Colonic mucosa (tissue), 4 donors: ENCODE data around the gene CALB2. TPM values are rescaled to one million over a fixed set of nuclear protein-coding genes. Genes with fewer than 3 reads are reported as not detected.
"Not testable (repeated sequence)": the region's sequence is repeated elsewhere in the genome, so short reads cannot be mapped to it uniquely, and the experiment has no call there.

Experiments used
- DNase-seq: peaks from one replicate; pipeline ENCODE4 v3.0.0-alpha.2; 2020
- H3K27ac ChIP-seq: fragments of 200-600 bp; one replicate; pipeline ENCODE4 v1.8.0; 2021
- H3K27me3 ChIP-seq: fragments of 200-600 bp; one replicate; pipeline ENCODE4 v1.8.0; 2021
- H3K36me3 ChIP-seq: fragments of 200-600 bp; one replicate; pipeline ENCODE4 v1.8.0; 2021
- H3K4me1 ChIP-seq: fragments of 200-600 bp; one replicate; pipeline ENCODE4 v1.8.0; 2021; ENCODE audit warnings: mild to moderate bottlenecking
- H3K4me3 ChIP-seq: fragments of 200-600 bp; one replicate; pipeline ENCODE4 v1.8.0; 2021
- H3K9ac ChIP-seq, 2 donors: one replicate each; pipeline ENCODE4 v1.7.0; 2013; ENCODE audit warnings: control low read depth in 2 of 2, low read depth in 2 of 2, low read length in 2 of 2
- H3K9me3 ChIP-seq: fragments of 200-600 bp; one replicate; pipeline ENCODE4 v1.8.0; 2021
- intact Hi-C: fragments of 100-400 bp; cut with DNase I; formaldehyde crosslinking; loops from one replicate; pipeline ENCODE4 v1.14.1; 2022
- total RNA-seq, 2 donors: library from RNA; stranded (reverse); fragmentation: NEBNext Ultra II Directional in 1 of 2; extraction: Animal tissue kit (Norgen Biotek cat#: 25700) in 1 of 2; gene quantifications; one replicate each; pipeline ENCODE4 v1.2.1, GENCODE V29; 2021
- TF ChIP-seq, protein P1 (sequence below): fragments of 200-600 bp; IDR thresholded peaks from one replicate; pipeline ENCODE4 v1.8.0; 2022; ENCODE audit warnings: antibody characterized with exemption, mild to moderate bottlenecking
- donor health status: healthy.
- donor health status: DM: no; HTN: no; CAD: no.
- donor health status: DM: no; HTN: no; CAD: no.

The CALB2 gene, protein sequence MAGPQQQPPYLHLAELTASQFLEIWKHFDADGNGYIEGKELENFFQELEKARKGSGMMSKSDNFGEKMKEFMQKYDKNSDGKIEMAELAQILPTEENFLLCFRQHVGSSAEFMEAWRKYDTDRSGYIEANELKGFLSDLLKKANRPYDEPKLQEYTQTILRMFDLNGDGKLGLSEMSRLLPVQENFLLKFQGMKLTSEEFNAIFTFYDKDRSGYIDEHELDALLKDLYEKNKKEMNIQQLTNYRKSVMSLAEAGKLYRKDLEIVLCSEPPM
- 1 to 10 TPM in 1 of 2 donors, under 1 TPM in 1; 0.74 to 2.8 TPM for total RNA-seq

DNA sequence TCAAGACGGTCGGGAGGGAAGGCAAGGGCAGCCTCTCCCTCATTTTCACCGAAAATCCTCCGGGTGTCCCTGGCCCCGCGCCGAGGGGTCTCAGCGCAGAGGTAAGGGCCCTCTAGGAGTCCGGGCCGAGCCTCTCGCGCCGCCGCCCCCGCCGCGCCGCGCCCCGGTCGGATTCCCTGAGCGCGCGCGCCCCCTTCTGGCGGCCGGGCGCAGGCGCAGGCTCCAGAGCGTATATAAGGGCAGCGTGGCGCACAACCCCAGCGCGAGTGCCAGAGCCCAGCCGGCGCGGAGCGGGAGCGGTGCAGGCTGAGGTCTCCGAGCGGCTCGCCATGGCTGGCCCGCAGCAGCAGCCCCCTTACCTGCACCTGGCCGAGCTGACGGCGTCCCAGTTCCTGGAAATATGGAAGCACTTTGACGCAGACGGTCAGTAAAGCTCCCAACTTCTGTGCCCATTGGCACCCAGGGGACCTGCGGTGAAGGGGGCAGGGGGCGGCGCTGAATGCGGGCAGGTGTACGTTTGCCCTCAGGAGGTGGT lies at the start of gene CALB2:
Gene CALB2, plus strand, starts transcription at position 260 of the 535 bp plus-strand sequence. Its CDS starts 70 bp downstream, at position 330.
- TF ChIP-seq, protein P1, sequence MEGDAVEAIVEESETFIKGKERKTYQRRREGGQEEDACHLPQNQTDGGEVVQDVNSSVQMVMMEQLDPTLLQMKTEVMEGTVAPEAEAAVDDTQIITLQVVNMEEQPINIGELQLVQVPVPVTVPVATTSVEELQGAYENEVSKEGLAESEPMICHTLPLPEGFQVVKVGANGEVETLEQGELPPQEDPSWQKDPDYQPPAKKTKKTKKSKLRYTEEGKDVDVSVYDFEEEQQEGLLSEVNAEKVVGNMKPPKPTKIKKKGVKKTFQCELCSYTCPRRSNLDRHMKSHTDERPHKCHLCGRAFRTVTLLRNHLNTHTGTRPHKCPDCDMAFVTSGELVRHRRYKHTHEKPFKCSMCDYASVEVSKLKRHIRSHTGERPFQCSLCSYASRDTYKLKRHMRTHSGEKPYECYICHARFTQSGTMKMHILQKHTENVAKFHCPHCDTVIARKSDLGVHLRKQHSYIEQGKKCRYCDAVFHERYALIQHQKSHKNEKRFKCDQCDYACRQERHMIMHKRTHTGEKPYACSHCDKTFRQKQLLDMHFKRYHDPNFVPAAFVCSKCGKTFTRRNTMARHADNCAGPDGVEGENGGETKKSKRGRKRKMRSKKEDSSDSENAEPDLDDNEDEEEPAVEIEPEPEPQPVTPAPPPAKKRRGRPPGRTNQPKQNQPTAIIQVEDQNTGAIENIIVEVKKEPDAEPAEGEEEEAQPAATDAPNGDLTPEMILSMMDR, result peak; percentile 96
- no peak within 1 kb of the TSS for H3K27ac ChIP-seq
- DNase-seq, result peak; percentile 61
- H3K9me3 ChIP-seq, result no peaks in the 10 kb centered on the region
- no peaks in the 10 kb centered on the region for H3K27me3 ChIP-seq
- peak within 1 kb of the TSS in 1 of 2 donors; percentile 12 for H3K9ac ChIP-seq
- intact Hi-C loops, result no loop called here
- no peaks in the 10 kb centered on the region for H3K36me3 ChIP-seq
- H3K4me3 ChIP-seq, result no peak within 1 kb of the TSS
- no peaks in the 10 kb centered on the region for H3K4me1 ChIP-seq

DNA sequence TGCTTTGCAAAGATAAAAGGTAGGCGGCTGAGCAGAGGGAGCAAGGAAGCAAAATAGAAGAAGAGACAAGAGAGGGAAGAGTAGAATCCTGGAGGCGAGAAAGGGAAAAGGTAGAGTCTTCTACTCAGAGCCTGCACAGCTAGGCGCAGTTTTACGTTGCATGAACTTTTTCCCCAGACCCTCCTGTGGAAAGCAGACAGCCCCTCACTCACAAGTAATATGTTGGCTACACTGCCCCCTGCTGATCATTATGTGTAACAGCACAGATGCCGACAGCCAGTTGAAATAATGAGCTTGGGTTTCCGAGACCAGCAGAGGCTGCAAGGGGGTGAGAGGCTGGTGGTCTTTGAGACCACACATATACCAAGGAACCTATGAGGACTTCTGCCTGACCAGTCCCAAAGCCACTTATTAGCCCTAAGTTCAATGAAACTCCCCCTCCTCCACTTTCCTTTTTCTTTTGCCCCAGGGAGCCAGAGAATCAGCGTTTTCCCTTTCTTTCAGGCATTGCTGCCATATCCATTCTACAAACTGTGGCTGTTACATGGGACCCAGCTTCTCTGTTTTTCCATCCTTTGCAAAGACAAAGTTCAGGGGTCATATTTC lies 46.9 kb upstream of the CALB2 start:
- no peak overlapping the region for H3K9ac ChIP-seq
- no peaks in the 10 kb centered on the region for H3K4me1 ChIP-seq
- TF ChIP-seq, protein P1, result peak; percentile 85
- no peak overlapping the region for H3K27ac ChIP-seq
- H3K27me3 ChIP-seq, result no peaks in the 10 kb centered on the region
- H3K36me3 ChIP-seq, result no peaks in the 10 kb centered on the region
- no peak for DNase-seq
- H3K4me3 ChIP-seq, result no peak overlapping the region
- intact Hi-C loops, result loop anchor here (10.0 kb wide), 1 partner anchor 57 kb away; no protein-coding TSS in a partner anchor
- no peaks in the 10 kb centered on the region for H3K9me3 ChIP-seq

DNA sequence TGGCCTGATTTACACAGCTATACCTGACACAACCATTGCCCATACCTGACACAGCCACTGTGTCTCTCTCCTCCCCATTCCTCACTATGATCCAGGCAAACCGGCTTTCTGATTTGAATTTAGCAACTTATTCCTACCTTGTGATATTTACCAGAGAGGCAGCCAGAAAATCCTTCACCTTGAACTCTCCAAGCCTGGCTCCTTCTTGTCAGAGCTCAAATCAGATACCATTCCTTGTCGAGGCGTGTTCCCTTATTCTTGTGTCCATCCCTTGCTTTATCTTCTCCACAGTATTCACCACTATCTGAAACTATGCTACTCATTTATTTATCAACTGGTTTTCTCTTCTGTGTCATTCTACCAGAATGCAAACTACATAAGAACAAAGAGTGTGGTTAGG lies 44.9 kb upstream of the CALB2 start:
- not testable (repeated sequence) for H3K36me3 ChIP-seq, H3K4me1 ChIP-seq, H3K9ac ChIP-seq, H3K9me3 ChIP-seq, DNase-seq, H3K4me3 ChIP-seq, H3K27ac ChIP-seq, H3K27me3 ChIP-seq
- intact Hi-C loops, result loop anchor here (10.0 kb wide), 1 partner anchor 59 kb away; no protein-coding TSS in a partner anchor

DNA sequence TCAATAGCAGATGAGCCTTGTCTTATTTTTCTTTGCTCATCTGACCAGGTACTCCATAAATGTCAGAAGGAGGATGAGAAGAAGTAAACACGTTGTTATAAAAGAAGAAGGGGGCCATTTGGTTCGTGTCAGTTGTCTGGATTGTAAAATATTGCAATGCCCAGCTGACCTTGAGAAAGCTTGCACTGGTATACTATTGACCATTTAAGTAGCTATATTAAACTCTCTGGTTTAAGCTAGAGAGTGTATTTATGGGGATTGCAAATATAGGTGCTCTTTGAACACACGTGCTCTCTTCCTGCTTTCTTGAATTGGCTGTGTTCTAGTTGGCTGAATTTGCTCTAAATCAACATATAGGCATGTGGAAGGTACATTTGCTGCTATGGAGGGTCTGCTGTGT lies 43.3 kb upstream of the CALB2 start:
- intact Hi-C loops, result loop anchor here (10.0 kb wide), 1 partner anchor 60 kb away; no protein-coding TSS in a partner anchor
- no peak overlapping the region for H3K4me3 ChIP-seq
- no peak overlapping the region for H3K27ac ChIP-seq
- no peaks in the 10 kb centered on the region for H3K9me3 ChIP-seq
- no peak for DNase-seq
- no peak overlapping the region for H3K9ac ChIP-seq
- H3K36me3 ChIP-seq, result no peaks in the 10 kb centered on the region
- TF ChIP-seq, protein P1, result no peak
- no peaks in the 10 kb centered on the region for H3K27me3 ChIP-seq
- no peaks in the 10 kb centered on the region for H3K4me1 ChIP-seq

DNA sequence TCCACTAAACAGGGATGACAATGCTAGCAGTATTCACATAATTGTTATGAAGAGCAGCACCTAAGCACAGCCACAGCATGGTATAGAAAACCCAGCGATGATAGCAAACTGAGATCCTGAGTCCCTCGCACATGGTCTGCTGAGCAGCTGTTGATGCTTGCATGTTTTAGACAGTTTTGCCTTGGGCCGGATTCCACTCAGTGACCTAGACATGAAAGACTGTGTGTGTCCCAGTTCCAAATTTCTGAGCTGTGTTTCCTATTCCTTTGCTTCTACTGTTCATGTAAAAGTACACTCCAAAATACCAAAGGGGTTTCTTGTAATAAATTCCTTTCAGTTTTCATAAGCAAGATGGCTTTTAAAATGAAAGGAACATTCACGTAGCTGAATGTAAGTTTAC lies 38.5 kb upstream of the CALB2 start:
- H3K27ac ChIP-seq, result no peak overlapping the region
- no peak overlapping the region for H3K4me3 ChIP-seq
- no peak overlapping the region for H3K9ac ChIP-seq
- TF ChIP-seq, protein P1, result no peak
- intact Hi-C loops, result loop anchor here (10.0 kb wide), 1 partner anchor 65 kb away; no protein-coding TSS in a partner anchor
- DNase-seq, result no peak
- no peaks in the 10 kb centered on the region for H3K9me3 ChIP-seq
- no peaks in the 10 kb centered on the region for H3K4me1 ChIP-seq
- H3K27me3 ChIP-seq, result no peaks in the 10 kb centered on the region
- no peaks in the 10 kb centered on the region for H3K36me3 ChIP-seq
